Aorta (tissue), 5 donors: ENCODE data around the gene MAML3. TPM values are rescaled to one million over a fixed set of nuclear protein-coding genes. Genes with fewer than 3 reads are reported as not detected.

Experiments
- ATAC-seq: fragments of 200-7000 bp; cut with Tn5 transposase; one replicate; pipeline ENCODE4 v1.9.1; 2022; ENCODE audit warnings: moderate library complexity; ENCODE audit not compliant: low FRiP score
- DNase-seq, 2 donors: peaks; one replicate each; pipeline ENCODE4 v3.0.0-alpha.2; 2020
- H3K27ac ChIP-seq, 2 donors: one replicate each; pipeline ENCODE4 v1.5.1; 2013; ENCODE audit warnings: low read length in 2 of 2, mild to moderate bottlenecking in 2 of 2, moderate library complexity in 2 of 2, control low read depth in 1 of 2, inconsistent platforms in 1 of 2, low read depth in 1 of 2
- H3K27me3 ChIP-seq, 2 donors: one replicate each; pipeline ENCODE4 v1.6.1; 2013; ENCODE audit warnings: control low read depth in 1 of 2, low read length in 1 of 2, mild to moderate bottlenecking in 1 of 2, moderate library complexity in 1 of 2; ENCODE audit not compliant: insufficient read depth in 2 of 2, control insufficient read depth in 1 of 2
- H3K36me3 ChIP-seq, 2 donors: one replicate each; pipeline ENCODE4 v1.6.1; 2013; ENCODE audit warnings: control low read depth in 1 of 2, low read length in 1 of 2, mild to moderate bottlenecking in 1 of 2; ENCODE audit not compliant: insufficient read depth in 2 of 2, control insufficient read depth in 1 of 2
- H3K4me1 ChIP-seq, 2 donors: one replicate each; pipeline ENCODE4 v1.6.1; 2013; ENCODE audit warnings: low read length in 2 of 2, control low read depth in 1 of 2, mild to moderate bottlenecking in 1 of 2, moderate library complexity in 1 of 2; ENCODE audit not compliant: insufficient read depth in 2 of 2, control insufficient read depth in 1 of 2
- H3K4me3 ChIP-seq, 2 donors: one replicate each; pipeline ENCODE4 v1.5.1; 2013; ENCODE audit warnings: low read length in 2 of 2, control low read depth in 1 of 2, mild to moderate bottlenecking in 1 of 2
- H3K9me3 ChIP-seq: one replicate; pipeline ENCODE4 v1.6.1; 2013; ENCODE audit warnings: mild to moderate bottlenecking, low read length; ENCODE audit not compliant: control insufficient read depth
- WGBS, 2 donors: extraction: QIAGEN DNeasy Blood & Tissue Kit; methylation state at CpG; one replicate each; pipeline ENCODE4 v1.1.7; 2013; 5-methylcytosine and 5-hydroxymethylcytosine counted together
- intact Hi-C, 2 donors: fragments of 100-400 bp; cut with DNase I; formaldehyde crosslinking; loops; one replicate each; pipeline versions ENCODE4 v1.14.2 to v1.15.0; 2022
- polyA plus RNA-seq, 2 donors: library from polyadenylated mRNA; stranded (reverse); fragments of 200-250 nt; gene quantifications; one replicate each; pipeline ENCODE4 v1.2.3, GENCODE V29; 2013
- total RNA-seq, 2 donors: library from RNA; stranded (reverse); fragmentation: NEBNext Ultra II Directional; extraction: Animal tissue kit (Norgen Biotek cat#: 25700); gene quantifications; one replicate each; pipeline ENCODE4 v1.2.1, GENCODE V29; 2021
- donor health status: healthy with polysubstance abuse.
- donor health status: Bipolar disorder and iron deficiency.
- donor health status: DM: no; HTN: no; CAD: no.
- donor health status: DM: no; HTN: no; CAD: no.
- donor health status: DM: yes; HTN: yes; CAD: no.

The MAML3 gene
- total and polyA plus RNA-seq, 4 donors = 0.79 to 10.5 (median 4.9) TPM

DNA sequence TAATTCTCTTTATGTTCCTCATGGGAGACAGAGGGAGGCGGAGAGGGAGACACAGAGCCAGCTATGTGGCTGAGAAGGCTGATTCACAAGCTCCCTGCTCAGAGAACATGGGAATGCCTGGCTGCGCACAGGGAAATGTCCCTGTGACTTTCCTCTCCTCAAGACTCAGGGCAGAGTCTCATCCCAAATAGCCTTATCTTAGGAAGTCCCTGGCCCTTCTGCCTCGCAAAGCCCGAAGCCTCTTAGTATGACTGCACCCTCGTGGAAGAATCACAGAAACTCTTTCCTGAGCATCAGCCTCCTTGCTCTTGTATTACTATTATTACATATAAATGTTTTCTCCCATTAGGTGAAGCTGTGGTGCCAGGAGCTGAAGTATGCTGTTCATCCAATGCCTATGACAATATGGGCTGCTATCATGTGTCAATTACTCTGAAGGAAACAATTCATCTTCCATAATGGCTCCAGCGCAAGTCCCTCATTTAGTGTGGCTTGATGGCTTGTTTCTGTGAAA is 257.8 kb downstream of the MAML3 start:
- intact Hi-C loops = no loop called here
- Histone ChIP-seq H3K9me3 (no peaks in the 10 kb centered on the region), H3K4me3 (no peak overlapping the region), H3K36me3 (no peaks in the 10 kb centered on the region), H3K4me1 (no peaks in the 10 kb centered on the region), H3K27me3 (no peaks in the 10 kb centered on the region), H3K27ac (no peak overlapping the region)
- DNase-seq (no peak), ATAC-seq (no peak)
- WGBS, 2 donors = 94 to 95% methylated on average over 6 of the region's 6 CpGs

DNA sequence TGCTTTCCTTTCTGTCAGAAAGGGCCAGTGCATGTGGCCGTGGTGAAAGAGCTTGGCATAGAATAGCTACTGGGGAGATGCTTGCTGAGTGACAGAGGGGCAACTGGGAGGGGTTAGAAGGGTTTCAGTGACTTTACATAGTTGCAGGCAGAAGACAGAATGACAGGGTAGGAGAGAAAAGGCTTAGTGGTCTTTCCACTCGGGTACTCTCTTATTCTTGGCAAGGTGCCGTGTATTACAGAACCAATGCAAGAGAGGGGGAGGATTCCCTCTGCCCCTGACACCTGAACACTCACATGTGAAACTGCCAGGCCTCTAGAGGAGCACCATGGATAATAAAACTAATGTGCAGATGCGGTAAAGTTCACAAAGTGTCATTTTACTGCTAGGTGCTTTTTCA is 260.2 kb downstream of the MAML3 start:
- WGBS, 2 donors = 73 to 75% methylated on average over 4 of the region's 4 CpGs
- intact Hi-C loops = no loop called here
- DNase-seq (no peak), ATAC-seq (no peak)
- Histone ChIP-seq H3K36me3 (peaks cover 0 to 6% of the 10 kb centered on the region in 2 donors), H3K27ac (no peak overlapping the region), H3K4me3 (no peak overlapping the region), H3K4me1 (no peaks in the 10 kb centered on the region), H3K27me3 (no peaks in the 10 kb centered on the region), H3K9me3 (no peaks in the 10 kb centered on the region)

DNA sequence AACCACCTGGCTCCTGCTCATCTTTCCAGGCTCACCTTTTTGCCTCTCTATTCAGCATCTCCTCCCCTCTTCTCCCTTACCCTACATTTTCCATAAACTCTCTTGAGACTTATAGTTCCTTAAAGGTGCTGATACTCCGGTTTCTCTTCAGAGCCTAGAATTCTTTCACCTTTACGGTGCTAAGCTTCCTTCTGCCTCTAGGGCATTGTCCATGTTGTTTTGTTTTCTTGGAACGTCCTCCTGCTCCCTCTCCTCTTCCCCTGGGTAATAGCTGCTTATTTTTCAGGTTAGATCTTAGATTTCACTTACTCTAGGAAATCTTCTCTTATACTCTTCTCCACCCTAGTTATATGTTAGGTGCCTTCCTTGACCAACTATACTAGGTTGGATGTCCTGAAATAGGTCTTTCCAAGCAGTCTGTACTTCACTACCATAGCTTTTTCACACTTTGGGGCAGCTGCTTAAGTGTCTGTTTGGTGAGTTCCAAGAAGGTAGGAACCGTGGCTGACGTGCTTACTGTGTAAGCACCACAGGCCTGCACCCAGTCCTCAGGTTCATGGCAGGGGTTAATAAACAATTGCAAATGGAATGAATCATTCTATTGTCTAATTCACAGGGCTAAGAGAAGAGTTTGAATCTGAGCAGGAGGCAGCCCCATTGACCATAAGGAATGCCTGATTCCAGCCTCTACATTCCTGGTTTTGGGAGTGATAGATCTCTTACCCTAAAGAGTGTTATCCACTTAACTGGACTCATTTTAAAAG is 260.8 kb downstream of the MAML3 start:
- no peak for DNase-seq
- ATAC-seq = no peak
- 89 to 95% methylated on average over 5 of the region's 5 CpGs for WGBS, 2 donors
- H3K9me3 ChIP-seq = no peaks in the 10 kb centered on the region
- H3K27me3 ChIP-seq = no peaks in the 10 kb centered on the region
- H3K4me3 ChIP-seq = no peak overlapping the region
- H3K4me1 ChIP-seq = no peaks in the 10 kb centered on the region
- H3K36me3 ChIP-seq = peaks cover 0 to 6% of the 10 kb centered on the region in 2 donors
- H3K27ac ChIP-seq = no peak overlapping the region
- intact Hi-C loops = no loop called here

DNA sequence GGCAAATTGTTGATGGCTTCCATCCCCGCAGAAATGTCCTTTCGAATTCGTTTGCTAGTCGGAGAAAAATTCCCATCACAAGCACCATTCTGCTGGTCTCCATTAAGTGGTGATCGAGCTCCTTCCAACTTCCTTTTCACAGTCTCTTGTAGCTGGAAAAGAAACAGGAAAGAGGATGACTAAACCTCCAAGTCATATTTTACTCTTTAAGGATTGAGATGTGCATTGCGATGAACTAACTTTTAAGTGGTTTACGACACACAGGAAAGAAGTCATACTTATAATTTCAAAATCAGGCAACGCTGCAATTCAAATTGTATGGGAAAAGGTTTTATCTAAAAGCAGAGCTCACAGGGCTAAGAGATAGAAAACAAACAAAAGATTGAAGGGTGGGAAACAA is 263.2 kb downstream of the MAML3 start:
- Histone ChIP-seq H3K36me3 (peaks cover 0 to 6% of the 10 kb centered on the region in 2 donors), H3K9me3 (no peaks in the 10 kb centered on the region), H3K27ac (no peak overlapping the region), H3K4me3 (no peak overlapping the region), H3K4me1 (no peaks in the 10 kb centered on the region), H3K27me3 (no peaks in the 10 kb centered on the region)
- no peak for DNase-seq
- 95 to 96% methylated on average over 8 of the region's 8 CpGs for WGBS, 2 donors
- no peak for ATAC-seq
- intact Hi-C loops = no loop called here

DNA sequence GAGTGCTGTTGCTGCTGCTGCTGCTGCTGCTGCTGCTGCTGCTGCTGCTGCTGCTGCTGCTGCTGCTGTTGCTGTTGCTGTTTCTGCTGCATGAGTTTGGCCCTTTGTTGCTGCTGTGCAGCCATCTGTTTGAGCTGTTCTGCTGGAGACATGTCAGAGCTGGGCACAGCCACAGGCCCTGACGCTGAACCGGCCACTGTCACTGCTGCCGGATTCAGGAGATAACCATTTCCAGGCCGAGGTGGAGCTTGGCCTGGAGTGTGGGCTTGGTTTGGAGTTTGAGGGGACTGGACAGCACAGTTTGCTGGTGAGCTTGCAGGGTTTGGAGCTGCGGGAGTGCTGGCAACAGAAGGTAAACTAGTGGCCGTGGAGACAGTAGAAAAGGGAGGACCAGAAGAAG is 264.1 kb downstream of the MAML3 start:
- ATAC-seq (no peak), DNase-seq (no peak)
- peaks cover 0 to 6% of the 10 kb centered on the region in 2 donors for H3K36me3 ChIP-seq
- intact Hi-C loops = no loop called here
- H3K4me3 ChIP-seq = no peak overlapping the region
- no peaks in the 10 kb centered on the region for H3K4me1 ChIP-seq
- 92 to 93% methylated on average over 6 of the region's 6 CpGs for WGBS, 2 donors
- H3K9me3 ChIP-seq = no peaks in the 10 kb centered on the region
- no peaks in the 10 kb centered on the region for H3K27me3 ChIP-seq
- H3K27ac ChIP-seq = no peak overlapping the region

DNA sequence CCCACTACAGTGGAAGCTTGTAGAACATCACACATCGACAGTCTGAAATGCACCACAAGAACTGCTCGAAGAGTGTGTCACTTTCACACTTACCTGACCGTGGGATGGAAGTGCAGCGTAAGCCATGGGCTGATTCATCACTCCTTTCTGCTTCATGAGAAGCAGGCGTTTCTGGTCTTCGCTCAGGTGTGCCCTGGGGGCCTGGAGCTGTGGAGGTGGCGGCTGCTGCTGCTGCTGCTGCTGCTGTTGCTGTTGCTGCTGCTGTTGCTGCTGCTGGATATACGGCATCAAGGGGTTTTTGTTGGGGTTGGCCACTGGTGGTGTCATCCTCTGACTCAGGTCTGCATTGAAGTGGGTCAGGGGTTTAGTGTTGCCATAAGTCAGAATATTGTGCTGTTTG is 264.7 kb downstream of the MAML3 start:
- H3K4me3 ChIP-seq = no peak overlapping the region
- no peaks in the 10 kb centered on the region for H3K4me1 ChIP-seq
- no peak overlapping the region for H3K27ac ChIP-seq
- intact Hi-C loops = no loop called here
- DNase-seq (no peak), ATAC-seq (no peak)
- no peaks in the 10 kb centered on the region for H3K9me3 ChIP-seq
- peaks cover 0 to 6% of the 10 kb centered on the region in 2 donors for H3K36me3 ChIP-seq
- 73 to 84% methylated on average over 8 of the region's 8 CpGs for WGBS, 2 donors
- H3K27me3 ChIP-seq = no peaks in the 10 kb centered on the region

DNA sequence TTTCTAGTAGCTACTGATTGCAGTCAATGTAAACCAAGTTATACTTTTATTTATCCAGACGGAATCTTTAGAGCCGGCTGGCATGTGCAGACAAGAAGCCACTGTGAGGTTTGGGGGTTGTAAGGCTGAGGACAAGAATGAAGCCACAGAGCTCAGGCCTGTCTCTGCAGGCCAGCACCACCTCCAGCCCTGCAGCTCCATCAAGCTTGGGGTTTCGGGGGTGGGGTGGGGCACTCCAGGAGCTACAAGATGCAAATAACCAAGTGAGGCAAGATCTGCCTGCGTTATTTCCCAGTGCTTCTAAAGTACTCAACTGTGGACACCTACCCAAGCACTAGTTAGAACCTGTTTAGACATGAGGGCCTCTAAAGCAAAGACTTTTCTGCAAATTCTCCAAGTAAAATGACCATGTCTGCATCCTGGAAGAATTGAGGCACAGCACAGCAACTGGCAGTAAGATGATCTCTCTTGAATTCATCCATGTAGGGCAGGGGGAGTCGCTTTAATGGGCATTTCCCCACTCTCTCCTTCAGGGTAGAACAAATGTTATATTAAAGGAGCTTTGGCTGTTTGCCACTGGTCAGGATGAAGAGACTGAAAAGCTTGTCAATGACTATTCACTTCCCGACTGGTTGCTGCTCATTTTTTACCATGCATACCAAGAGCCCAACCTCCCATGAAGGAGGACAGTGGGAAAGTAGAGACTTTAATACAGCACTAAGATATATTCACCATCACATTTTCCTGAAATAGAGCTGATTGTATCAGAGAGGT is 265.8 kb downstream of the MAML3 start:
- intact Hi-C loops = no loop called here
- ATAC-seq = no peak

DNA sequence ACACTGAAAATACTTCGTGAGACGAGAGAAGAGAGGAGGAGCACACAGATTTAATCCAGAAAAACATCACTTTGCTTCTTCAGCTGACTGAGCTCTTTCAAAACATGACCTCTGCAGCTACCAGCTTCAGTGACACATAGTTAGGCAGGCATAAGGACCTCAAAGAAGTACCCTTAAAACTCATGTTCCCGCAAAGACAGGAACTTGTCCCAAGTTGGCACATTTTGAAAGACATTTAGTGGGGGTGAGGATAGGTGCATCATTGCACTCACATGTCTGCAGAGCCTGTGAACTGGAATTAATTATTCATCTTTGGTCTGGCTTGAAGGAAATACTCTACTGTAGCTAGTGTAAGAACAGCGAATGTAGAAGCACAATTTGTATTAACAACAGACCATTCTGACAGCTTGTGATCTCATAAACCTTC is 266.6 kb downstream of the MAML3 start:
- WGBS, 2 donors = 58 to 80% methylated on average over 4 of the region's 4 CpGs
- H3K9me3 ChIP-seq = peaks cover 2% of the 10 kb centered on the region
- peaks cover 0 to 1% of the 10 kb centered on the region in 2 donors for H3K27me3 ChIP-seq
- peaks cover 0 to 6% of the 10 kb centered on the region in 2 donors for H3K36me3 ChIP-seq
- no peaks in the 10 kb centered on the region for H3K4me1 ChIP-seq
- no peak overlapping the region for H3K27ac ChIP-seq
- ATAC-seq = no peak
- DNase-seq = no peak
- intact Hi-C loops = no loop called here
- peak overlapping the region in 1 of 2 donors; percentile 10 for H3K4me3 ChIP-seq

More for the DNA sequence above, 265.8 kb downstream of the MAML3 start:
- Histone ChIP-seq H3K36me3 (peaks cover 0 to 6% of the 10 kb centered on the region in 2 donors), H3K4me3 (no peak overlapping the region), H3K27me3 (no peaks in the 10 kb centered on the region), H3K9me3 (no peaks in the 10 kb centered on the region), H3K4me1 (no peaks in the 10 kb centered on the region), H3K27ac (no peak overlapping the region)
- no peak for DNase-seq
- WGBS, 2 donors = 88 to 90% methylated on average over 6 of the region's 6 CpGs
